HL-60 (cell line): ENCODE measurements around the gene HOXB13.

Source experiments
- CTCF ChIP-seq: IDR thresholded peaks from one replicate; pipeline ENCODE4 v1.5.1; 2011; ENCODE audit warnings: low read length, control low read depth, inconsistent platforms; ENCODE audit not compliant: insufficient read depth
- POLR2AphosphoS5 ChIP-seq: IDR thresholded peaks from 2 replicates; pipeline ENCODE4 v1.6.1; 2012; ENCODE audit warnings: low read depth
- REST ChIP-seq: IDR thresholded peaks from 2 replicates; pipeline ENCODE4 v1.6.1; 2012; ENCODE audit warnings: low read depth; ENCODE audit not compliant: insufficient replicate concordance

- TF ChIP-seq CTCF (no peak), POLR2AphosphoS5 (no peak), REST (no peak)
Measured at GRCh38 chr17:48761114-48761513, 32.6 kb upstream of the HOXB13 start.
